Ecto neural progenitor cell (in vitro differentiated cells): ENCODE measurements around the gene SULT1A4.
"Not testable (repeated sequence)": the region's sequence is repeated elsewhere in the genome, so short reads cannot be mapped to it uniquely, and the experiment has no call there.

Source experiments
- DNase-seq: peaks from one replicate; pipeline ENCODE4 v3.0.0-alpha.2; 2018; ENCODE audit warnings: low spot score

Gene SULT1A4

DNA sequence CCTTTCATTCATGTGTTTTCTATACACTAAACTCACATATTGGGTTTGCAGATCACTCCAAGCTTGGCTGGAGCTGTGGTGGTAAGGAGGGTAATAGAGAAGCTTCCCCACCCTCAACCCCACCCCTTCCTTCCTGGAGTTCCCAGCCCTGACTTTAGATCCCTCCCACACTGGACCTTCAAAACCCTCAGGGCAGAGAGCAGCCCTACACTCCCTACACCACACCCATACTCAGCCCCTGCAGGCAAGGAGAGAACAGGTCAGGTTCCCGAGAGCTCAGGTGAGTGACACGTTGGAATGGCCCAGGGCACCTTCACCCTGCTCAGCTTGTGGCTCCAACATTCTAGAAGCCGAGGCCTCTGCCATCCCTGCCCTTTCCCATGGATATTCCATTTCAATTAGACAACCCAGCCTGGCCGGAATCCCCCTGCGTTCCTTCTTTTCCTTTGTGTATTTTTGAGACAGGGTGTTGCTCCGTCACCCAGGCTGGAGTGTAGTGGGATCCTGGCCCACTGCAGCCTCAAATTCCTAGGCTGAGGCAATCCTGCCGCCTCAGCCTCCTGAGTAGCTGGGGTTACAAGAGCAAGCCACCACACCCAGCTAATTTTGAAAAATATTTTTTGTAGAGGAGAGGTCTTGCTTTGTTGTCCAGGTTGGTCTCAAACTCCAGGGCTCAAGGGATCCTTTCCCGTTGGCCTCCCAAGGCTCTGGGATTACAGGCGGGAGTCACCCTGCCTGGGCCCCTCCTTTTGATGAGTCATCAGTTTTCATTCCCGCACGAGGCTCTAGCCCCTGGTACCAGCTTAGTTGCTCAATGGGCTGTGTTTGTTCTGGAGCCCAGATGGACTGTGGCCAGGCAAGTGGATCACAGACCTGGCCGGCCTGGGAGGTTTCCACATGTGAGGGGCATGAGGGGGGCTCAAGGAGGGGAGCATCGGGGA is at the start of gene SULT1A4:
SULT1A4 (plus strand) TSS at position 208 of the 941 bp plus-strand sequence. CDS start 1,473 bp downstream, outside the sequence.
- DNase-seq = not testable (repeated sequence)

DNA sequence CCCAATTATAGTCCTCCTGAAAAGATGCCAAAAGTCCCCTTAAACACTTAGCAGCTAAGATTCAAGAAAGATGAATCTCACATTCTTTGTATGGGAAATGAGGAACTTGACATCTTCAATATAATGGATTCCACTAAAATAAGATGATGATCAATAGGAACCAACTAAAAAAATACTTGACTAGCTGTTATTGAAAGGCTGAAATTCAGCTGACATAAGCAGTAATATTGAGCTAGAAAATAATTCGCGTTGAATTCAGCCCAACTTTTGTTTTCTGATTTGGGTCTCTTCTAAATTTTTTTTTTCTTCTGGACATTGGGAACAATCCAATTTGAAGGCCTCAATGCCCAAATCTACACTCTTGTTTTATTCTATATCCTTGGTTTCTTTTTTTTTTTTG is 36.1 kb upstream of the SULT1A4 start:
- not testable (repeated sequence) for DNase-seq

DNA sequence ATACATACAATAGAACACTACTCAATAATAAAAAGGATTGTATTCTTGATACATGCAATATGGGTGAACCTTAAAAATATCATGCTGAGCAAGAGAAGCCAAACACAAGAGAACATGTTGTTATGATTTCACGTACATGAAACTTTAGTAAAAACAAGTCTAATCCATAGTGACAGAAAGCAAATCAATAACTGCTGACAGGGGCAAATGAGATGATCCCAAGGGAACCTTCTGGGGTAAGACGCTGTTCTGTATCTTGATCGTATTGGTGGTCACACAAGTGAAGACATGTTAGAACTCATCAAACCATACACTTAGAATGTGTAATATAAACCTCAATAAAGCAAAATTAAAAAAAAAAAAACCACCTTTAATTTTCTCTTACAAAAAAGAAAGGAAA is 34.3 kb upstream of the SULT1A4 start:
- not testable (repeated sequence) for DNase-seq

DNA sequence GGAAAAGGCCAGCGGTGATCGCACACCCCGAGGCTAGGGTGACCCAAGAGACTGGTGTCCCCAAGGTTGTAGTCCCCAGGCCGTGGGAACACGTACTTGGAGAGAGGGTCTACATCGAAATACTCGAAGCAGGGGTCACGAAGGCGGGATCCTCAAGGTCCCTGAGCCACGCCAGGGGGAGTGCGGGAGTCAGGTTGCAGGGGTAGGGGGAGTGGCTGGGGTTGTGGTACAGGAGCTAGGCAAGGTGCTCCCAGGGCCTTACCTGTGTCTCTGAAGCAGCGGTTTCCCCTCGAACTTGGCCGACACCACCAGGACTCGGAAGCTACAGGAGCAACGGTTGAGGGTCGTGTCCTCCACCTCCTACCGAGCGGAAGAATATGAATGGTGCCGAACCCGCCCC is 6.0 kb upstream of the SULT1A4 start:
- DNase-seq = not testable (repeated sequence)

DNA sequence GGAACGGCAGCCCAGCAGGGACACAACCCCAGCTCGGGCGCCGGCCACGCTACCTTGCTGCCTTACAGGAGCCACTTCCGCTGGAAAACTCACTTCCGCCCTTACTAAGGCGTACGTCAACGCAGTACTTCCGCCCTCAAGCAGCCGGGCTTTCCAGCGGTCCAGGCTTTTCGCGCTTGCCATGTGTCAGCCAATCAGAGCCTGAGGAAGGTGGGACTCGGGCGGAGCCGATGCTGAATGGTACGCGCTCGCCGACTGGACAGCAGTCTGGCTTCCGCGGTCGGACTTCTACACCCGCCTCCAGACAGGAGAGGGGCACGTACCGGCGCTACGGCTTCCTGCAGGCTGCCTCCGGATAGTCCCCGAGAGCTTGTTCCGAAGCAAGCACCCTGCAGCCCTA is 5.4 kb upstream of the SULT1A4 start, which contains the start of the genes BOLA2 and SLX1B:
BOLA2 (minus strand) TSS at position 83 of the 400 bp plus-strand sequence. CDS start 98 bp downstream, outside the sequence.
SLX1B (plus strand) TSS at position 265 of the 400 bp plus-strand sequence.
- not testable (repeated sequence) for DNase-seq

DNA sequence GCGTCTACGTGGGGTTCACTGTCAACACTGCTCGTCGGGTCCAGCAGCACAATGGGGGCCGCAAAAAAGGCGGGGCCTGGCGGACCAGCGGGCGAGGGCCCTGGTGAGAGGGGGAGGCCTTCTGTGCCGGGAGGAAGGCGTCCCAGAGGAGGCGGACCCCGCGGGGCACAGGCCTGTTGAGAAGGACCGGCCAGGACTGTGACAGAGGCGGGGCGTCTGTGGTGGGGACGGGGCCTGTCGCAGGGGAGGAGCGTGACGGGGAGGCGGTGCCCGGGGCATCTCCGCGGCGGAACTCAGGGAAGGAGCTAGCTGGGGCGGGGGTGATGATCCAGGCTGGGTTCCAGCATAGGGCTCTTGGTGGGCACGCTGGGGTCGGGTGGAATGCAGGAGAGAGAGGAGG is 4.9 kb upstream of the SULT1A4 start:
- DNase-seq = not testable (repeated sequence)

DNA sequence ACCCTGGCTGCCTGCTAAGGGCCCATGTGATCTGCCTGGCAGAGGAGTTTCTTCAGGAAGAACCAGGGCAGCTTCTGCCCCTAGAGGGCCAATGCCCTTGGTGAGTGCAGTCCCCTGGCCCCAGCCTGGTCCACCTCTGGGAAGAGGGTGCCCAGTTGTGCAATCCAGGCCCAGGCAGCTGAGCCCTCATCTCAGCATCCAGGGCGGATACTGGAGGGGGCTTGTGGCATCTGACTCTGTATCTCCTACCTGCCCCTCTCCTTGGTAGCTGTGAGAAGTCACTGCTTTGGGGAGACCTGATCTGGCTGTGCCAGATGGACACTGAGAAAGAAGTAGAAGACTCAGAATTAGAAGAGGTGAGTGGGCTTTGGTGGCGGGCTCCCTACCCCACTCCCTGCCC is 2.1 kb upstream of the SULT1A4 start:
- not testable (repeated sequence) for DNase-seq

DNA sequence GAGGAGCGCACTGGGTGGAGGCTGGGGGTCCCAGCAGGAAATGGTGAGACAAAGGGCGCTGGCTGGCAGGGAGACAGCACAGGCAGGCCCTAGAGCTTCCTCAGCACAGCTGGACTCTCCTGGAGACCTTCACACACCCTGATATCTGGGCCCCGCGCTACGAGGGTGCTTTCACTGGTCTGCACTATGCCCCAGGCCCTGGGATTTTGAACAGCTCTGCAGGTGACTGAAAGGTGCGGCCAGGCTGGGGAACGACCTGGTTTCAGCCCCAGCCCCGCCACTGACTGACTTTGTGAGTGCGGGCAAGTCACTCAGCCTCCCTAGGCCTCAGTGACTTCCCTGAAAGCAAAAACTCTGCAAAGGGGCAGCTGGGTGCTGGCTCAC is 926 bp downstream of the SULT1A4 start:
- not testable (repeated sequence) for DNase-seq

DNA sequence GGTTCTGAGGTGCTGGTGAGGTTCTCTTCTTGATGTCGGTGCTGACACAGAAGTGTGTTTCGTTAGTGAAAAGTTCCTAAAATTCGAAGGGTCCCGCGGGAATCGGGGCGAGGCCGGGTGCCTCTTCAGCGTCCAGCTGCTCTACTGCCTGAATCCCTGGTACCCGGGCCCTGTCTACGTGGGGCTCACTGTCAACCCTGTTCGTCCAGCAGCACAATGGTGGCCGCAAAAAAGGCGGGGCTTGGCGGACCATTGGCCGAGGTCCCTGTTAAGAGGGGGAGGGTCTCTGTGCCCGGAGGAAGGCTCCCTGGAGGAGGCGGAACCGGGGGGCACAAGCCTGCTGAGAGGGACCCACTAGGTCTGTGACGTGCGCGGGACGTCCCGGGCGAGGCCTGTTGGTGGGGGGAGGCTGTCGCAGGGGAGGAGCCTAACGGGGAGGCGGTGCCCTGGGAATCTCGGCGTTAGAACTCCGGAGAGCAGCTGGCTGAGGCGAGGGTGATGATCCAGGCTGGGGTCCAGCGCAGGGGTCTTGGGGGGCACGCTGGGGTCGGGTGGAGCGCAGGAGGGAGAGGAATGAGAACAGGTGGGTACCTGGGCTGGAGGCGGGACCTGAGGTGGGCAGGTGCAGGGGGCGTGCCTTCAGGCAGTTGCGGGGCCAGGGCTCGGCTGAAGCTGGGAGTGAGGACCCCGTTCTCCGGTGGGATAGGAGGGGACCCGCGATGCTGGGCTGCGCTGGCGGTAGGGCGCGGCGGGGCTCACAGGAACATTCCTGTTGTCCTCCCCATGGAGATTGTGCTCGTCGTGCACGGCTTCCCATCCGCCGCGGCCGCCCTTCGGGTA is 6.5 kb downstream of the SULT1A4 start:
- not testable (repeated sequence) for DNase-seq

DNA sequence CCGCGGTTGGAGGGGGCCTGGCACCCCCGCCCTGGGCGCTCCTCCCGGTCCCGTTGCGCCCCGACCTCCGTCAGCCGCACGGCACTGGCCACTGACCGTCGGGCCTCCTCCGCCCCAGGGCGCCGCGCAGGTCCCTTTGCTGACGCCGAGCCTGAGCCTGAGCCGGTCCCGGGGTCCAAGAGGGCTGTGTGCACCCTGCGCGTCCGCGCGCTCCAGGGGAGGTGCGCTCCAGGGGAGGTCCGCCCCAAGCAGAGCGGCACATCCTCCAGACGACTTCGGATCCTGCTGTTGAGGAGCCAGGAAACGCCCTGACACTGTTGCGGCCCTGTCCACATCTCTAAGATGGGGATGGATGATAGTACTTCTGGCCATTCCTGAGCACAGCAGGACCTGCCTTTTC is 7.2 kb downstream of the SULT1A4 start:
- not testable (repeated sequence) for DNase-seq

DNA sequence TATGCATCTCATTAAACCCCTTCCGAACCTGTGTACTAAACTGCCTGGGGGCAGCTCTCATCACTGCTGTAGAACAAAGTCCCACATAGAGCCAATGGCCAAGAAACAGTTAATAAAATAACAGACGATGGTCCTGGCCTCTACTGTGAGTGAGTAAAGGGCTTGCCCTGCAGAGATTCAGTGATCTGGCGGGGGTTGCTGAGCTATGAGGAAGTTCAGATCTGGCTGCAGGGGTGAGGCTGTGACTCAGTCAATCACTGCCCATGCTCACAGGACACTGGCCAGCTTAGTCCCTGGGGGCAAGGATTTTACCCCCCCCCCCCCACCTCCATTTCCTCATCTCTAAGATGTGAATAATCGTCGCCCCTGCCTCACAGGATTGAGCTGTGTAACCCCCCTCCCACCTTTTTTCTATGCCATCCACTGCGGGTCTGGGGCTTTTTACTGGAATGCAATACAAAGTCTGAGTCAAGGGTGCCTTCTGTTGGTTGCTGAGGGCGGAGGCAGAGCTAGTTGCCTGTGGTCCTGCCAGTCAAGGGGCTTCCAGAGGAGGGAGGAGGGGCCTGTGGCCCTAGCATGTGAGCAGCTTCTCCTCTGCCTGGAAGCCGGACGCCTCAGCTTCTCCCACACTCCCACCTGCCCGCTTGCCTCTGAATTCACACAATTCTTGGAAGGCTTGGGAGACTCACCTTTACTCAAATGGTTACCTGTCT is 8.1 kb downstream of the SULT1A4 start:
- DNase-seq = not testable (repeated sequence)

DNA sequence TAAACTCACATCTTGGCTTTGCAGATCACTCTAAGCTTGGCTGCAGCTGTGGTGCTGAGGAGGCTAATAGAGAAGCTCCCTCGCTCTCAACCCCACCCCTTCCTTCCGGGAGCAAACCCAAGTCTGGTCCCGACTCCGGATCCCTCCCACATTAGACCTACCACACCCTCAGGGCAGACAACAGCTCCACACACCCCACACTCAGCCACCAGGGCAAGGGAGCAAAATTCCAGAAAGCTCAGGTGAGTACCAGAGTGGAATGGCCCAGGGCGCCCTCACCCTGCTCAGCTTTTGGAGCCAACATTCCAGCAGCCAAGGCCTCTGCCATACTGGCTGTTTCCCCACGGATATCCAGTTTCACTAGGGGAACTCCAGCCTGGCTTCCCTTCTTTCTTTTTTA is 9.9 kb downstream of the SULT1A4 start:
- DNase-seq = not testable (repeated sequence)

DNA sequence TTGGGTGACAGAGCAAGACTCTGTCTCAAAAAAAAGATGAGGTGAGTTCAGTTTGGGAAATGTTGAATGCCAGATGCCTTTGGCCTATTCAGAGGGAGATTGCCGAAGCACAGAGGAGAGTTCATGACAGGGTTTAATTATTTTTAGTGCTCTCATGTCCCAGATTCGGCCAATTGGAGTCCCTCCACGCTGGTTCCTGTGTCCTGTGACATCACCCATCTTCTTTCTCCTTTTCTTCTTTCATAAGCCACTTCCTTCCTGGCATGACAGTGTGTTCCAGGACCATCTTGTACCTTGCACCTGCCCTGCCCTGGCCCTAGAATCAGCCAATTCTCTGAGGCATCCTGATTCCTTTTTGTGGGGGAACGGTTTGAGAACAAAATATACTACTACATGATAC is 12.4 kb downstream of the SULT1A4 start:
- not testable (repeated sequence) for DNase-seq

DNA sequence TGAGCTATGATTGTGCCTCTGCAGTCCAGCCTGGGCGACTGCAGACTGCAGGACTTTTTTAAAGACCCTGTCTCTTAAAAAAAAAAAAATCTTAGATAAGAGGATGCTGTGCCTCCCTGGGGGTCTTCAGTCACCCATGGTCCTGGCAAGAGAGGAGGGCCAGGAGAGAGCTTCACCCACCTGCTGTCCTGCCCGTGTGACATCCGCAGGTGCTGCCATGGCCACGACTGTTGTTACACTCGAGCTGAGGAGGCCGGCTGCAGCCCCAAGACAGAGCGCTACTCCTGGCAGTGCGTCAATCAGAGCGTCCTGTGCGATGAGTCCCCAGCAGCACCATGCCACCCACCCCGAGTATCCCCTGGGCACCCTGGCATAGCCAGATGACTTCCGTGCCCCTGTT is 22.6 kb downstream of the SULT1A4 start:
- DNase-seq = not testable (repeated sequence)

DNA sequence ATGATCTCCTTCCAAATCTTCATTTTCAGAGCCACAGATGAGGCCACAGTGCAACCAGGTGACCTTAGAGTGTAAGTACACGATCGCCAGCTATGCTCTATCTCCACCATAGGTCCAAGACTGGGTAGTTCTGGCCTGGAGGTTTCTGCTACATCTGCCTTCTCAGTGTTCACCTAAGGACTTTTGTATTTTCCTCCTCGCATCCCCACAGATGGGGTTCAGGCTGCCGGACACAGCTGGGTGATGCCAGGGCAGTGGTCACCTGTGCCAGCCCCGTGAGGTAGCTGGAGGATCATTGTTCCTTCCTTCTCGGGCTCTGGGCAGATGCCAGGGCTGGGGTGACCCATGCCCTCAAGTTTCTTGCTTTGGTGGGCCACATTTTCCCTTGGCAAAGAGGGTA is 46.6 kb downstream of the SULT1A4 start, which contains the start of gene NPIPB12:
NPIPB12 (minus strand) TSS at position 101 of the 400 bp plus-strand sequence.
- not testable (repeated sequence) for DNase-seq
